Activated B cell treated with CpG ODN at 0.5 μM for 24 hours (primary cell): ENCODE data around the gene STRA6. TPM values are rescaled to one million over a fixed set of nuclear protein-coding genes. Genes with fewer than 3 reads are reported as not detected.

Experiments used
- ATAC-seq: fragments of 200-7000 bp; cut with Tn5 transposase; one replicate; pipeline ENCODE4 v1.10.0; 2021; ENCODE audit warnings: low read depth, mild to moderate bottlenecking, moderate library complexity
- CTCF ChIA-PET: fragments of 350-600 bp; sonication (Branson Sonifier 250); formaldehyde crosslinking; loops from one replicate; lab custom pipeline; 2021; ENCODE audit warnings: antibody characterized with exemption; lab: Charles Lee
- POLR2A ChIA-PET: fragments of 350-600 bp; sonication (Branson Sonifier 250); formaldehyde crosslinking; loops from one replicate; lab custom pipeline; 2021; ENCODE audit warnings: antibody characterized with exemption; lab: Charles Lee
- DNase-seq: peaks from one replicate; pipeline ENCODE4 v3.0.0; 2022
- H3K27ac Mint-ChIP-seq: one replicate; pipeline ENCODE4 v1.8.0; 2020; ENCODE audit warnings: mixed read lengths
- H3K27me3 Mint-ChIP-seq: one replicate; pipeline ENCODE4 v1.8.0; 2021; ENCODE audit warnings: mixed read lengths
- H3K36me3 Mint-ChIP-seq: one replicate; pipeline ENCODE4 v1.8.0; 2021; ENCODE audit warnings: low read depth, mixed read lengths
- H3K4me1 Mint-ChIP-seq: one replicate; pipeline ENCODE4 v1.8.0; 2021; ENCODE audit warnings: mixed read lengths
- H3K4me3 Mint-ChIP-seq: one replicate; pipeline ENCODE4 v1.8.0; 2020; ENCODE audit warnings: mild to moderate bottlenecking, mixed read lengths
- H3K9me3 Mint-ChIP-seq: one replicate; pipeline ENCODE4 v1.8.0; 2020; ENCODE audit warnings: mixed read lengths
- CTCF ChIP-seq: fragments of 200-600 bp; IDR thresholded peaks from one replicate; pipeline ENCODE4 v1.8.0; 2022; ENCODE audit warnings: antibody characterized with exemption, mild to moderate bottlenecking
- intact Hi-C: fragments of 100-400 bp; cut with micrococcal nuclease; formaldehyde crosslinking; loops from one replicate; pipeline ENCODE4 v1.15.1; 2024
- total RNA-seq: library from RNA; stranded (reverse); gene quantifications from 2 replicates; pipeline ENCODE4 v1.2.3, GENCODE V29; 2022

STRA6 gene
- total RNA-seq, 1 donor from 2014 or later = not detected

GRCh38 chr15:74172701-74173379 is 29.7 kb downstream of the STRA6 start:
- CTCF ChIA-PET = no interaction called here
- ATAC-seq (no peak), DNase-seq (no peak)
- POLR2A ChIA-PET = no interaction called here
- Mint-ChIP-seq H3K4me3 (no peak overlapping the region), H3K36me3 (no peaks in the 10 kb centered on the region), H3K9me3 (no peaks in the 10 kb centered on the region), H3K27ac (no peak overlapping the region), H3K4me1 (no peaks in the 10 kb centered on the region), H3K27me3 (peaks cover 4% of the 10 kb centered on the region)
- no peak for TF ChIP-seq CTCF
- intact Hi-C loops = no loop called here

- Mint-ChIP-seq H3K27me3 (peaks cover 3% of the 10 kb centered on the region), H3K4me3 (no peak overlapping the region)
Observed at GRCh38 chr15:74171965-74172541, 30.5 kb downstream of the STRA6 start.

GRCh38 chr15:74170875-74171578 is 31.6 kb downstream of the STRA6 start:
- intact Hi-C loops = no loop called here
- Mint-ChIP-seq H3K36me3 (no peaks in the 10 kb centered on the region), H3K4me1 (no peaks in the 10 kb centered on the region), H3K4me3 (no peak overlapping the region), H3K27me3 (peaks cover 3% of the 10 kb centered on the region), H3K27ac (no peak overlapping the region), H3K9me3 (no peaks in the 10 kb centered on the region)
- DNase-seq (no peak), ATAC-seq (no peak)
- ChIA-PET CTCF (no interaction called here), POLR2A (no interaction called here)
- TF ChIP-seq CTCF = no peak

More at GRCh38 chr15:74171965-74172541, 30.5 kb downstream of the STRA6 start:
- intact Hi-C loops = no loop called here
- POLR2A ChIA-PET = no interaction called here
- H3K36me3 Mint-ChIP-seq = no peaks in the 10 kb centered on the region
- DNase-seq = no peak
- H3K9me3 Mint-ChIP-seq = no peaks in the 10 kb centered on the region
- CTCF ChIA-PET = no interaction called here
- ATAC-seq = no peak
- no peak for TF ChIP-seq CTCF
- H3K4me1 Mint-ChIP-seq = no peaks in the 10 kb centered on the region
- H3K27ac Mint-ChIP-seq = no peak overlapping the region

- ChIA-PET CTCF (no interaction called here), POLR2A (no interaction called here)
- no peak for TF ChIP-seq CTCF
- ATAC-seq (no peak), DNase-seq (no peak)
- Mint-ChIP-seq H3K9me3 (no peaks in the 10 kb centered on the region), H3K27ac (no peak overlapping the region), H3K4me3 (no peak overlapping the region), H3K36me3 (no peaks in the 10 kb centered on the region), H3K4me1 (no peaks in the 10 kb centered on the region), H3K27me3 (peaks cover 3% of the 10 kb centered on the region)
- intact Hi-C loops = no loop called here
Observed at GRCh38 chr15:74170071-74170844, 32.3 kb downstream of the STRA6 start.
